Measurements from ENCODE around the gene CREBZF.
"Not testable (repeated sequence)": the region's sequence is repeated elsewhere in the genome, so short reads cannot be mapped to it uniquely, and the experiment has no call there.

Gene CREBZF

DNA sequence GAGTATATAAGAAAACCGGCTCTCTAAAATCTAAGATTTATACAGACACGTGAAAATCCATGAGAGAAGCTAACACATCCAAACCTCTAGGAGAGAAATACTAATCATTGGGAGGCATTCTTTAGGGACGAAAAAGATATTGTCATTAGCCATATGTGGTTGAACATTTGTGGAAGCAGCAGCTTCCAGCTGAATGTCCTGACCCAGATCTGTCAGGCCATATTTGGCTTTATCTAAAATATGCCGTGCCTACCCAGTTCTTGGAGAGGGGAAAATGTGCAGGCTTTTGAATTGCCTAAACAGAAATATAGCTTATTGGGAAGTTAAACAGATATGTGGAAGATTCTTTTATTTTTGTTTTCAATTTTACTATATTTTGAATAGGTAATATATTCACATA lies 14.6 kb upstream of the CREBZF start:
- no peaks in the 10 kb centered on the region for H3K79me2 ChIP-seq (ENCODE audit: insufficient read depth, low read length)
- H3K4me1 ChIP-seq (ENCODE audit: insufficient read depth, low read length, poor library complexity, severe bottlenecking) = no peaks in the 10 kb centered on the region
- no peaks in the 10 kb centered on the region for H3K9me2 ChIP-seq (replicated peaks; ENCODE audit: low read depth, low read length)
- H3K9ac ChIP-seq (ENCODE audit: low read depth, low read length, poor library complexity, severe bottlenecking) = no peak overlapping the region
- H3F3A ChIP-seq (ENCODE audit: low read depth) = no peaks in the 10 kb centered on the region
- H3K36me3 ChIP-seq (ENCODE audit: insufficient read depth, low read length) = no peaks in the 10 kb centered on the region
- peaks cover 11% of the 10 kb centered on the region for H3K27me3 ChIP-seq (ENCODE audit: insufficient read depth, low read length, poor library complexity, severe bottlenecking)
- H3K4me3 ChIP-seq (ENCODE audit: low read length, poor library complexity, severe bottlenecking) = no peak overlapping the region
- H3K4me2 ChIP-seq (ENCODE audit: low read depth, low read length, poor library complexity, severe bottlenecking) = no peak overlapping the region
- H3K9me3 ChIP-seq (ENCODE audit: insufficient read depth, low read depth, low read length) = no peaks in the 10 kb centered on the region
- H4K20me1 ChIP-seq (ENCODE audit: insufficient read depth, low read length, poor library complexity, severe bottlenecking) = no peaks in the 10 kb centered on the region
- TF ChIP-seq EZH2phosphoT487 (IDR thresholded peaks at IDR 0.05; ENCODE audit: borderline replicate concordance) (no peak), CTCF (conservative IDR thresholded peaks at IDR 0.05; ENCODE audit: low read length) (no peak)
- no peak overlapping the region for H2AFZ ChIP-seq (ENCODE audit: low read length)

GRCh38 chr11:85673393-85673792 lies 8.5 kb upstream of the CREBZF start:
- H3K4me3 ChIP-seq (ENCODE audit: low read length, poor library complexity, severe bottlenecking) = no peak overlapping the region
- no peaks in the 10 kb centered on the region for H3F3A ChIP-seq (ENCODE audit: low read depth)
- H3K36me3 ChIP-seq (ENCODE audit: insufficient read depth, low read length) = no peaks in the 10 kb centered on the region
- H3K79me2 ChIP-seq (ENCODE audit: insufficient read depth, low read length) = no peaks in the 10 kb centered on the region
- 0 out of 2 replicates have a peak, but pooled peaks cover 4% of the 10 kb centered on the region for H3K9me3 ChIP-seq (ENCODE audit: insufficient read depth, low read depth, low read length)
- no peaks in the 10 kb centered on the region for H3K9me2 ChIP-seq (replicated peaks; ENCODE audit: low read depth, low read length)
- no peak overlapping the region for H3K4me2 ChIP-seq (ENCODE audit: low read depth, low read length, poor library complexity, severe bottlenecking)
- H3K4me1 ChIP-seq (ENCODE audit: insufficient read depth, low read length, poor library complexity, severe bottlenecking) = no peaks in the 10 kb centered on the region
- no peak overlapping the region for H3K9ac ChIP-seq (ENCODE audit: low read depth, low read length, poor library complexity, severe bottlenecking)
- H3K27me3 ChIP-seq (ENCODE audit: insufficient read depth, low read length, poor library complexity, severe bottlenecking) = peaks cover 29% of the 10 kb centered on the region
- TF ChIP-seq CTCF (conservative IDR thresholded peaks at IDR 0.05; ENCODE audit: low read length) (no peak), EZH2phosphoT487 (IDR thresholded peaks at IDR 0.05; ENCODE audit: borderline replicate concordance) (no peak)
- no peak overlapping the region for H2AFZ ChIP-seq (ENCODE audit: low read length)
- H4K20me1 ChIP-seq (ENCODE audit: insufficient read depth, low read length, poor library complexity, severe bottlenecking) = no peaks in the 10 kb centered on the region

DNA sequence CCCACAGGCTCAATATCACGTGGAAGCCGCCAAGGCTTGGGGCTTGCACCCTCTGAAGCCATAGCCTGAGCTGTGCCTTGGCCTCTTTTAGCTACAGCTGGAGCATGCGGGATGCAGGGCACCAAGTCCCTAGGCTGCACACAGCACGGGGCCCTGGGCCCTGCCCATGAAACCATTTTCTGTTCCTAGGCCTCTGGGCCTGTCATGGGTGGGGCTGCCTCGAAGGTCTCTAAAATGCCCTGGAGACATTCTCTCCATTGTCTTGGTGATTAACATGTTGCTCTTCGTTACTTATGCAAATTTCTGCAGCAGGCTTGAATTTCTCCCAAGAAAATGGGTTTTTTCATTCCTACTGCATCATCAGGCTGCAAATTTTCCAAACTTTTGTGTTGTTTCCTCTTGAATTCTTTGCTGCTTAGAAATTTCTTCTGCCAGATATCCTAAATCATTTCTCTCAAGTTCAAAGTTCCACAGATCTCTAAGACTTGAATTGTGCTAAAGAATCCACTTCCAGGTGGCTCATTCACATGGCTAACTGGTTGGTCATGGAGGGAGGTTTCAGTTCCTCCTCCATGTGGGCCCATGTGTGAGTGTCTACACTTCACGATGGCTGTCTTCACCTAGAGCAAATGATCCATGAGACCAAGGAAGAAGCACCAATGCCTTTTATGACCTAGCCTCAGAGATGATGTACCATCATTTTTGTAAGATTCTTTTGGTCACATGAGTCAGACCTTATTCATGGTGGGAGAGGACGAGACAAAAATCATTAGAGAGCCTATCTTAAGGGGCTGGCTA lies 7.4 kb upstream of the CREBZF start:
- H3K27me3 ChIP-seq (ENCODE audit: insufficient read depth, low read length, poor library complexity, severe bottlenecking) = peaks cover 25% of the 10 kb centered on the region
- H3F3A ChIP-seq (ENCODE audit: low read depth) = no peaks in the 10 kb centered on the region
- no peak overlapping the region for H3K9ac ChIP-seq (ENCODE audit: low read depth, low read length, poor library complexity, severe bottlenecking)
- TF ChIP-seq CTCF (conservative IDR thresholded peaks at IDR 0.05; ENCODE audit: low read length) (no peak), EZH2phosphoT487 (IDR thresholded peaks at IDR 0.05; ENCODE audit: borderline replicate concordance) (no peak)
- no peaks in the 10 kb centered on the region for H3K79me2 ChIP-seq (ENCODE audit: insufficient read depth, low read length)
- no peak overlapping the region for H2AFZ ChIP-seq (ENCODE audit: low read length)
- H3K4me1 ChIP-seq (ENCODE audit: insufficient read depth, low read length, poor library complexity, severe bottlenecking) = no peaks in the 10 kb centered on the region
- no peaks in the 10 kb centered on the region for H4K20me1 ChIP-seq (ENCODE audit: insufficient read depth, low read length, poor library complexity, severe bottlenecking)
- 0 out of 2 replicates have a peak, but pooled peaks cover 4% of the 10 kb centered on the region for H3K9me3 ChIP-seq (ENCODE audit: insufficient read depth, low read depth, low read length)
- H3K4me2 ChIP-seq (ENCODE audit: low read depth, low read length, poor library complexity, severe bottlenecking) = no peak overlapping the region
- no peaks in the 10 kb centered on the region for H3K9me2 ChIP-seq (replicated peaks; ENCODE audit: low read depth, low read length)
- H3K4me3 ChIP-seq (ENCODE audit: low read length, poor library complexity, severe bottlenecking) = no peak overlapping the region
- H3K36me3 ChIP-seq (ENCODE audit: insufficient read depth, low read length) = no peaks in the 10 kb centered on the region

DNA sequence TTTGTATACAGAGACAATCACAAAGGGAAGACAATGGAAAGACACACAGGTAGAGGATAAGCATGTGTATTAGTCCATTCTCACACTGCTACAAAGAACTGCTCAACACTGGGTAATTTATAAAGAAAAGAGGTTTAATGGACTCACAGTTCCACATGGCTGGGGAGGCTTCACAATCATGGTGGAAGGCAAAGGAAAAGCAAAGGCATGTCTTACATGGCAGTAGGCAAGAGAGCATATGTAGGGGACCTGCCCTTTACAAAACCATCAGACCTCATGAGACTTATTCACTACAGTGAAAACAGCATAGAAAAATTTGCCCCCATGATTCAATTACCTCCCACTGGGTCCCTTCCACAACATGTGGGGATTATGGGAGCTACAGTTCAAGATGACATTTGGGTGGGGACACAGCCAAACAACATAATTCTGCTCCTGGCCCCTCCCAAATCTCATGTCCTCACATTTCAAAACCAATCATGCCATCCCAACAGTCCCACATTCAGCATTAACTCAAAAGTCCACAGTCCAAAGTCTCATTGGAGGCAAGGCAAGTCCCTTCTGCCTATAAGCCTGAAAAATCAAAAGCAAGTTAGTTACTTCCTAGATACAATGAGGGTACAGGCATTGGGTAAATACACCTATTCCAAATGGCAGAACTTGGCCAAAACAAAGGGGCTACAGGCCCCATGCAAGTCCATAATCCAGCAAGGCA lies 6.2 kb upstream of the CREBZF start:
- not testable (repeated sequence) for H3K79me2 ChIP-seq (ENCODE audit: insufficient read depth, low read length); H3K36me3 ChIP-seq (ENCODE audit: insufficient read depth, low read length); H3F3A ChIP-seq (ENCODE audit: low read depth); H3K9me2 ChIP-seq (replicated peaks; ENCODE audit: low read depth, low read length); H3K4me3 ChIP-seq (ENCODE audit: low read length, poor library complexity, severe bottlenecking); H3K4me1 ChIP-seq (ENCODE audit: insufficient read depth, low read length, poor library complexity, severe bottlenecking); H4K20me1 ChIP-seq (ENCODE audit: insufficient read depth, low read length, poor library complexity, severe bottlenecking); H3K9me3 ChIP-seq (ENCODE audit: insufficient read depth, low read depth, low read length); H2AFZ ChIP-seq (ENCODE audit: low read length); H3K4me2 ChIP-seq (ENCODE audit: low read depth, low read length, poor library complexity, severe bottlenecking); H3K9ac ChIP-seq (ENCODE audit: low read depth, low read length, poor library complexity, severe bottlenecking)
- peaks cover 25% of the 10 kb centered on the region for H3K27me3 ChIP-seq (ENCODE audit: insufficient read depth, low read length, poor library complexity, severe bottlenecking)

Data from Loucy (cell line).